ENCODE results near the gene CALML5.

GRCh38 chr10:5517546-5517945 is 18.2 kb upstream of the CALML5 start:
- TF ChIP-seq, protein P1, sequence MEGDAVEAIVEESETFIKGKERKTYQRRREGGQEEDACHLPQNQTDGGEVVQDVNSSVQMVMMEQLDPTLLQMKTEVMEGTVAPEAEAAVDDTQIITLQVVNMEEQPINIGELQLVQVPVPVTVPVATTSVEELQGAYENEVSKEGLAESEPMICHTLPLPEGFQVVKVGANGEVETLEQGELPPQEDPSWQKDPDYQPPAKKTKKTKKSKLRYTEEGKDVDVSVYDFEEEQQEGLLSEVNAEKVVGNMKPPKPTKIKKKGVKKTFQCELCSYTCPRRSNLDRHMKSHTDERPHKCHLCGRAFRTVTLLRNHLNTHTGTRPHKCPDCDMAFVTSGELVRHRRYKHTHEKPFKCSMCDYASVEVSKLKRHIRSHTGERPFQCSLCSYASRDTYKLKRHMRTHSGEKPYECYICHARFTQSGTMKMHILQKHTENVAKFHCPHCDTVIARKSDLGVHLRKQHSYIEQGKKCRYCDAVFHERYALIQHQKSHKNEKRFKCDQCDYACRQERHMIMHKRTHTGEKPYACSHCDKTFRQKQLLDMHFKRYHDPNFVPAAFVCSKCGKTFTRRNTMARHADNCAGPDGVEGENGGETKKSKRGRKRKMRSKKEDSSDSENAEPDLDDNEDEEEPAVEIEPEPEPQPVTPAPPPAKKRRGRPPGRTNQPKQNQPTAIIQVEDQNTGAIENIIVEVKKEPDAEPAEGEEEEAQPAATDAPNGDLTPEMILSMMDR (IDR thresholded peaks at IDR 0.05) = no peak
- no peak for TF ChIP-seq POLR2A (IDR thresholded peaks at IDR 0.05)

All from body of pancreas (tissue), 4 donors.